ENCODE data around the gene SHTN1.

GRCh38 chr10:116913695-116914094 lies 91.3 kb downstream of the SHTN1 start:
- TF ChIP-seq EZH2 (IDR thresholded peaks at IDR 0.05; ENCODE audit: borderline replicate concordance, low read depth, low read length, poor library complexity, severe bottlenecking) (no peak), CTCF (conservative IDR thresholded peaks at IDR 0.05; ENCODE audit: low read depth, low read length) (no peak)
